Panc1 (cell line): ENCODE data around the gene FAM222B.

Source experiments
- POLR2AphosphoS5 ChIP-seq: IDR thresholded peaks from 2 replicates; pipeline ENCODE4 v1.6.1; 2012; ENCODE audit warnings: mild to moderate bottlenecking, low read depth, low read length, moderate library complexity
- SIN3A ChIP-seq: IDR thresholded peaks from 2 replicates; pipeline ENCODE4 v1.6.1; 2012; ENCODE audit warnings: low read depth, mild to moderate bottlenecking, low read length, moderate library complexity, borderline replicate concordance; ENCODE audit not compliant: insufficient read depth
- TCF7L2 ChIP-seq: IDR thresholded peaks from 2 replicates; pipeline ENCODE4 v1.6.1; 2011; ENCODE audit warnings: mild to moderate bottlenecking, low read depth, low read length, inconsistent platforms
- TF ChIP-seq, protein P1 (sequence below): fragments of 450-650 bp; IDR thresholded peaks from 2 replicates; pipeline ENCODE4 v1.5.1; 2017; ENCODE audit warnings: mild to moderate bottlenecking
- TF ChIP-seq, protein P2 (sequence below), 2 experiments: IDR thresholded peaks; 2 replicates each; pipeline ENCODE4 v1.6.1; 2011 to 2012; ENCODE audit warnings: low read depth in 2 of 2, control low read depth in 1 of 2, low read length in 1 of 2, mild to moderate bottlenecking in 1 of 2, moderate library complexity in 1 of 2; ENCODE audit not compliant: insufficient read depth in 1 of 2

DNA sequence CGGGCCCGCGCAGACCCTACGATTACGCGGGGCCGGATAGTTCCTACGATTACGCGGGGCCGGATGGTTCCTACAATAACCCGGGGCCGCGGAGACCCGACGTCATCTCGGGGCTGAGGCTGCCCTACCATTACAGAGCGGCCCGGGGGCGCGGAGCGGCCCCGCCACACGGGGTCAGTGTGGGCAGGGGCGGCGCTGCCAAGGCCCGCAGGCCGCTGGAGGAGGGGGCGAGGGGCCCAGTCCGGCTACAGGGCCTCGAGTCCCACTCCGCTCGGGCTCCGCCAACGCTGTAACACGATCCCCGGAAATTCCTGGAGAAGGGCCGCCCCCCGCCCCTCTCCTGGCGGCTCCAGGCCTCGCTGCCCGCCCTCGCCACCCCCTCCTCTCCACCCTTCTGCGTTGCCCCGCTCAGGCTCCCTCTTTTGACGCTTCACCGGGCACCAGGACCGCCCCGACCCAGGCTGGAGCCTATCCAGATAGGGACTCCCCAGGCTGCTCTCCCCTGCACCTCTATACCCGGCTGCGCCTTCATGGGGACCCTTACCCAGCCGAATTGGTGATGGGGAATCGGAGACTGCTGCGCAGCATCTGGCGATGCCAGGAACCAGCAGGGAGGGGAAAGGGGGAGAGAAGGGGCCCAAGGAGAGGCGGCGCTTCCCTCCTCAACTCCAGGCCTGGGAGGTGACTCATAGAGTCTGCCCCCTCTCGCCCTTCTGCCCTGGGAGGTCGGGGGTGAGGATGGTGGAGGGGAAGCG is 124.8 kb downstream of the FAM222B start, which contains the start of gene RAB34:
- TF ChIP-seq, protein P1, sequence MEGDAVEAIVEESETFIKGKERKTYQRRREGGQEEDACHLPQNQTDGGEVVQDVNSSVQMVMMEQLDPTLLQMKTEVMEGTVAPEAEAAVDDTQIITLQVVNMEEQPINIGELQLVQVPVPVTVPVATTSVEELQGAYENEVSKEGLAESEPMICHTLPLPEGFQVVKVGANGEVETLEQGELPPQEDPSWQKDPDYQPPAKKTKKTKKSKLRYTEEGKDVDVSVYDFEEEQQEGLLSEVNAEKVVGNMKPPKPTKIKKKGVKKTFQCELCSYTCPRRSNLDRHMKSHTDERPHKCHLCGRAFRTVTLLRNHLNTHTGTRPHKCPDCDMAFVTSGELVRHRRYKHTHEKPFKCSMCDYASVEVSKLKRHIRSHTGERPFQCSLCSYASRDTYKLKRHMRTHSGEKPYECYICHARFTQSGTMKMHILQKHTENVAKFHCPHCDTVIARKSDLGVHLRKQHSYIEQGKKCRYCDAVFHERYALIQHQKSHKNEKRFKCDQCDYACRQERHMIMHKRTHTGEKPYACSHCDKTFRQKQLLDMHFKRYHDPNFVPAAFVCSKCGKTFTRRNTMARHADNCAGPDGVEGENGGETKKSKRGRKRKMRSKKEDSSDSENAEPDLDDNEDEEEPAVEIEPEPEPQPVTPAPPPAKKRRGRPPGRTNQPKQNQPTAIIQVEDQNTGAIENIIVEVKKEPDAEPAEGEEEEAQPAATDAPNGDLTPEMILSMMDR = peak; percentile 70
- TF ChIP-seq POLR2AphosphoS5 (peak; percentile 80), SIN3A (peak; percentile 90; the same call in 1 of the 2 replicates), TCF7L2 (no peak)
- TF ChIP-seq, protein P2, sequence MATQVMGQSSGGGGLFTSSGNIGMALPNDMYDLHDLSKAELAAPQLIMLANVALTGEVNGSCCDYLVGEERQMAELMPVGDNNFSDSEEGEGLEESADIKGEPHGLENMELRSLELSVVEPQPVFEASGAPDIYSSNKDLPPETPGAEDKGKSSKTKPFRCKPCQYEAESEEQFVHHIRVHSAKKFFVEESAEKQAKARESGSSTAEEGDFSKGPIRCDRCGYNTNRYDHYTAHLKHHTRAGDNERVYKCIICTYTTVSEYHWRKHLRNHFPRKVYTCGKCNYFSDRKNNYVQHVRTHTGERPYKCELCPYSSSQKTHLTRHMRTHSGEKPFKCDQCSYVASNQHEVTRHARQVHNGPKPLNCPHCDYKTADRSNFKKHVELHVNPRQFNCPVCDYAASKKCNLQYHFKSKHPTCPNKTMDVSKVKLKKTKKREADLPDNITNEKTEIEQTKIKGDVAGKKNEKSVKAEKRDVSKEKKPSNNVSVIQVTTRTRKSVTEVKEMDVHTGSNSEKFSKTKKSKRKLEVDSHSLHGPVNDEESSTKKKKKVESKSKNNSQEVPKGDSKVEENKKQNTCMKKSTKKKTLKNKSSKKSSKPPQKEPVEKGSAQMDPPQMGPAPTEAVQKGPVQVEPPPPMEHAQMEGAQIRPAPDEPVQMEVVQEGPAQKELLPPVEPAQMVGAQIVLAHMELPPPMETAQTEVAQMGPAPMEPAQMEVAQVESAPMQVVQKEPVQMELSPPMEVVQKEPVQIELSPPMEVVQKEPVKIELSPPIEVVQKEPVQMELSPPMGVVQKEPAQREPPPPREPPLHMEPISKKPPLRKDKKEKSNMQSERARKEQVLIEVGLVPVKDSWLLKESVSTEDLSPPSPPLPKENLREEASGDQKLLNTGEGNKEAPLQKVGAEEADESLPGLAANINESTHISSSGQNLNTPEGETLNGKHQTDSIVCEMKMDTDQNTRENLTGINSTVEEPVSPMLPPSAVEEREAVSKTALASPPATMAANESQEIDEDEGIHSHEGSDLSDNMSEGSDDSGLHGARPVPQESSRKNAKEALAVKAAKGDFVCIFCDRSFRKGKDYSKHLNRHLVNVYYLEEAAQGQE (IDR thresholded peaks at IDR 0.05; ENCODE audit: insufficient read depth in 1 of 2, low read depth in 2 of 2, low read length in 1 of 2) = no peak
